Pons (tissue), 1 donor: ENCODE data around the gene RPTOR.
"Not testable (repeated sequence)": the region's sequence is repeated elsewhere in the genome, so short reads cannot be mapped to it uniquely, and the experiment has no call there.

Experiments used
- DNase-seq: peaks from one replicate; pipeline ENCODE4 v3.0.0-alpha.2; 2016; ENCODE audit warnings: low spot score

Gene RPTOR, protein sequence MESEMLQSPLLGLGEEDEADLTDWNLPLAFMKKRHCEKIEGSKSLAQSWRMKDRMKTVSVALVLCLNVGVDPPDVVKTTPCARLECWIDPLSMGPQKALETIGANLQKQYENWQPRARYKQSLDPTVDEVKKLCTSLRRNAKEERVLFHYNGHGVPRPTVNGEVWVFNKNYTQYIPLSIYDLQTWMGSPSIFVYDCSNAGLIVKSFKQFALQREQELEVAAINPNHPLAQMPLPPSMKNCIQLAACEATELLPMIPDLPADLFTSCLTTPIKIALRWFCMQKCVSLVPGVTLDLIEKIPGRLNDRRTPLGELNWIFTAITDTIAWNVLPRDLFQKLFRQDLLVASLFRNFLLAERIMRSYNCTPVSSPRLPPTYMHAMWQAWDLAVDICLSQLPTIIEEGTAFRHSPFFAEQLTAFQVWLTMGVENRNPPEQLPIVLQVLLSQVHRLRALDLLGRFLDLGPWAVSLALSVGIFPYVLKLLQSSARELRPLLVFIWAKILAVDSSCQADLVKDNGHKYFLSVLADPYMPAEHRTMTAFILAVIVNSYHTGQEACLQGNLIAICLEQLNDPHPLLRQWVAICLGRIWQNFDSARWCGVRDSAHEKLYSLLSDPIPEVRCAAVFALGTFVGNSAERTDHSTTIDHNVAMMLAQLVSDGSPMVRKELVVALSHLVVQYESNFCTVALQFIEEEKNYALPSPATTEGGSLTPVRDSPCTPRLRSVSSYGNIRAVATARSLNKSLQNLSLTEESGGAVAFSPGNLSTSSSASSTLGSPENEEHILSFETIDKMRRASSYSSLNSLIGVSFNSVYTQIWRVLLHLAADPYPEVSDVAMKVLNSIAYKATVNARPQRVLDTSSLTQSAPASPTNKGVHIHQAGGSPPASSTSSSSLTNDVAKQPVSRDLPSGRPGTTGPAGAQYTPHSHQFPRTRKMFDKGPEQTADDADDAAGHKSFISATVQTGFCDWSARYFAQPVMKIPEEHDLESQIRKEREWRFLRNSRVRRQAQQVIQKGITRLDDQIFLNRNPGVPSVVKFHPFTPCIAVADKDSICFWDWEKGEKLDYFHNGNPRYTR (N-terminal part only)

DNA sequence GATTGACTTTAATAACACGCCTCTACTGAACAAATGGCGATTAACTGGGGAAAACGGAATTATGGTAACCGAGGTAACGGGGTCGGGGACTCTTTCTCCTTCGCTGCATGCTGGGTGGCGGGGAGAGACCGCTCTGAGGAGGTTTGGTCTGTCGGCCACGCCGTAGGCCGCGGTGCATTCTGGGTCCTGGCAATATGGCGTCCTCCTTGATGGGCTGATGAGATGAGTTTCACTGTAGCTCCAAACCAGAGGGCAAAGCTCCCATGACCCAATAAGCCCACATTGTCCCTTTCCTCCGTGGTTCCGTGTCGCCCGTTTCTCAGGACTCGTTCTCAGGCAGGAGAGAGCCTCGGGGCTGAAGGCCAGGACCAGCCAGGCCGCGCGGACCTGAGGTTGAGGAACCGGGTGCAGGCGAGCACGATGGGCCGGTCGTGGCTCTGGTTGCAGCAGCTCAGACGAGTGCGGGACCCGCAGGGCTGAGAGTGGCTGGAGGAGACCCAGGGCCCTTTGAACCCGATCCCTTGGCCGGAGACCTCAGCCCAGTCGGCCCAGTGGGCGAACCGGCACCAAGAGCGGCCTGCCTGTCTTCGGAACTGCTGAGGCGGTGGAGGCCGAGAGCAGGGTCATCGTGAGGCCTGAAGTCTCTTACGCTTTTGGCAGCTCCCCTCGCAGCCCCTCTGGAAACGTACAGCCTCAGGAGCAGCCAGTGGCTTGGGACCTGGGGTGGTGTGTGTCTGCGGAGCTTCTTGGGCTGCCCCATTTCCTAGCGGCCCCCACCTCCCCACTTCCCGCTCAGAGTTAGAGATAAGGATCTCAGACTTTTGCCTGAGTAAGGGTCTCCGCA lies at the start of gene RPTOR:
RPTOR (plus strand) TSS at position 184 of the 844 bp plus-strand sequence. CDS start 792 bp downstream, outside the sequence.
- DNase-seq = peak; percentile 88

DNA sequence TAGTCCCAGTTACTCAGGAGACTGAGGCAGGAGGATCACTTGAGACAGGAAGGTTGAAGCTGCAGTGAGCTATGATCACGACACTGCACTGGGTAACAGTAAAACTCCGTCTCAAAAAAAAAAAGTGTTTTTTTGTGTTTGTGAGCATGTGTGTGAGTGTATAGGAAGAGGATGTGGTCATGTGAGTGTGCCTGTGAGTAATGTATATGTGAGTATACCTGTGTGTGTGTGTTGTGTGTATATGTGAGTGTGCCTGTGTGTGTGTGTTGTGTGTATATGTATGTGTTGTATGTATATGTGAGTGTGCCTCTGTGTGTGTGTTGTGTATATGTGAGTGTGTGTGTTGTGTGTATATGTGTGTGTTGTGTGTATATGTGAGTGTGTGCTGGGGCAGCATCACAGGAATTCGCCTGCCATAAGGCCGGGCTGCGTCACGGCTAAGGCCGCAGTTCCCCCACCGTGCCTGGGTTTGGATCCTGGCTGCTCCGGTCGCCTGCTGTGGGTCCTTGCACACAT lies 46.9 kb upstream of the RPTOR start:
- DNase-seq = no peak

DNA sequence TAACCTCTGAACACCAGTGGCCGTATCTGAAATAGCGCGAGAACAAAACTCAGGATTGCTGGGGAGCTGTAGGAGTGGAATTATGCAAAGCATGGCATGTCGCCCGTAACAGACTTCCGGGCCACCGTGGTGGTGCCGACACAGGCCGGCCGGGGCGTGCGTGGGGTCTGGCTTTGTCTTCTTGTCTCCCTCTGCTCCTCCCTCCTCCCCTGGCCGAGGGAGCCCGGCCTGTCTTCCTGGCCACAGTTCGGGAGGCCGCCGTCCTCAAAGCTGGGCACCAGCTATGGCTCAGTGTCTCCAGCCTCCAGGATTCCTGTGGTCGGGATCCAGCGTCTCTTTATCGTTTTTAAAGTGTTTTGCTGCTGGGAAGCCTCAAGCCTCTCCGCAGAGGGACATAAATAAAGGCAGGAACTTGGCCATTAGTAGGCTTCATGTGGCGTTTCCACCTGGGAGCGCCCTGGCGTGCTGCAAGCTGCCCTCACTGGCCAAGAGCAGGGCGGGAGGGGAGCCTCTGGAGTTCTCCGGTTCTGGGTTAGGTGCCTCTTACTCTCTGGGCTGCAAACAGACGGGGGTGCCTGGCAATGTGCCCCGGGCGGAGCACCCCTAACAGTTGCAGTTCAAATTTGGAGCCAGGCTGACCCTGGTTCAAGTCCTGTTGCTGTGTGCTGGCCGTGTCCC lies 46.3 kb upstream of the RPTOR start:
- no peak for DNase-seq

DNA sequence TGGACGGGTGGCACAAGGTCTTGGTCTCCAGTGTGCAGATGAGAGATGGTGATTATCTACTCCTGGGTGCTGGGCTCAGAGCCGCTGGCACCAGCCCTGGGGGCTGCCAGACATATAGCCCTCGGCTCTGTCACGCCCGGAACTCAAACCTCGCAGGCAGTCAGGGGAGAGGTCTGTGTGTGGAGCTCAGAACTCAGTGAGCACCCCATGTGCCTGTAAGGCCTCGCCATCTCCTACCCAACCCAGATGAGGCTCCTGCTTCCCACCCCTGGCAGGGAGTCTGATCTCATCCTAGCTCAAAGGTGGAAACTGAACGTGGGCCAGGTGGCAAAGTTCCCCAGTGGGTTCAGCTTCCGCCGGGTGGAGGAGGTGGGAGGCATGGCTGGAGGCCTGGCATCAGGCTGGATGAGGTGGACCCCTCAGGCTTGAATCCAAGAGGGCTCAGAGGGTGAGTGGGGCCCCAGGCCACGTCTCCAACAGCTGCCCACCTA lies 45.7 kb upstream of the RPTOR start:
- no peak for DNase-seq

DNA sequence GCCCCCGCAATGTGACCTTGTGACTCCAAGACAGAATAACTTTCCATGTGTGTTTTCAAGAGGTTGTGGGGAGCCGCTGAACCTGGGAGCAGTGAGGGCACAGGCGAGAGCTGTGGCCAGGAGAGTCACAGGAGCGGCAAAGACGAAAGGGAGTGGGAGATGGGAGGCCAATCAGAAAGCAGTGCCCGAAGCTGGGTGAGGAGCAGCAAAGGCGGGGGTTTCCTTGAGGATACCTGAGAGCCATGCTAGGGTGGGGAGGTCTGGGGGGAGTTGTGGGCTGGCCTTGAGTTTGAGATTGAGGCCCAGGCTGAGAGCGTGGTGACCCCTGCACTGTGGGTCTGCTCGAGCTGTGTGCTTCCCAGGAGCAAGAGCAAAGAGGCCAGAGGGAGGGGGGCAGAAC lies 45.1 kb upstream of the RPTOR start:
- DNase-seq = no peak

DNA sequence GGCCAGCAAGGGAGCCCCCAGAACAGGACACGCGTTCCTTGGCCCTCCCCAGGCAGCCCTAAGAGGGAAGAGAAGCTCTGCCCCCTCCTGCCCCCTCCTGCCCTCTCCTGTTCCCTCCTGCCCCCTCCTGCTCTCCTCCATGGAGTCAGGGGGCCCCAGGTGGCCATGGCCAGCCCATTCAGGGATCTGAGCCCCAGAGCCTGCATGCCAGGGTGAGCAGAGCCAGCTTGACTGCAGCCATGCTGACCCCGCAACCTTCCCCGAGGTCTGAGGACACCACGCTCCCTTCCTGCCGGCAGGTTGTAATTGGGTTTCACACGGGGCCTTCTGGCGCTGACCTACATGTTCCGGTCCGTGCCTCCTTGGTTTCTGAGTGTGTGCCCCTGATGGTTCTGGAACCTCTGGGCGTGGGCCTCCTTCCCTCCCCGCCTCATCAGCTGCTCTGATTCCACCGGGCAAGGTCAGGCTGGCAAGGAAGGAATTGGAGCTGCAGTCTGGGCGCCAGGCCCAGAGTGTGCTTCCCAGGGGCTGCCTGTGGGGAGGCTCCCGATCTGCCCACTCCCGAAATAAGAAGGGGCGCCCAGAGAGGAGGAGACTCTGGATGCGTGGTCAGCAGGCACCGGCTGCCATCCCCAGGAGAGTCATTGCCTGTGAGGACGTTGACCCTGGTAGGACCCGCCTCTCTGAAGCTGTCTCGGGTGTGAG lies 44.5 kb upstream of the RPTOR start:
- no peak for DNase-seq

DNA sequence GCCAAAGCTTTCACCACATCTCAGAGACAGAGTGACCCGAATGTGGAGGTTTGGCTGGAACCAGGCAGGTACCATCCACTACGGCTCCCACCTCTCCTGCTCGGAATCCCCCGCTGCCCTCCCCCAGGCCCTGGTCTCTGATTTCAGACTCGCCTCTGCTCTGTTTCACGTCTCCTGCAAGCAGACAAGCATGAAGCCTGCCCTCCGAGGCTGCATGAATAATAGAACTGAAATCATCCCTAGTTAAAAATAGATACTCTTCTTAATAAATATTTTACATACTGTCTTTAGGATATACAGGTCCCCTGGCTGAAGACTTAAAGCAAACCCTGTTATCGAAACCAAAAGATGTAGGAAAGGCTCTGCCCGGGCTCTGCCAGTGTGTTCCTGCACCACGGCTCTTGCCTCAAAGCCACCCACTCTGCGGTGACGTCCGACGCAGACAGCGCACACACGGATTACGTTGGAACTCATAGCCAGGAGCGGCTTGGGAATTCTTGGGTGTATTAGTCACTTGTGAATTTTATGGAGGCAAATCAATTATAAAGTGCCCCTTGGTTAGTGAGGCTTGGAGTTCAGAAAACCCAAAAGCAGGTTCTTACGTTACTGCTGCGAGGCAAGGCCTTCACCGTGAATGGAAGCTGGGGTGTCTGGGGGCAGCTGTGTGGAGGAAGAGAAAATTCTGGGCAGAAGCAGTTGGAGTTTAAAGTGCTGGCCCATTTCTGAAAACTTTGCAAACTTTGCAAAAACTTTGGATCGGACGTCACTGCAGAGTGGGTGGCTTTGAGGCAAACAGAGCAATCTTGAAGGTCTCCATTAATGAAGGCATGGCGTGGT lies 42.7 kb upstream of the RPTOR start:
- no peak for DNase-seq

DNA sequence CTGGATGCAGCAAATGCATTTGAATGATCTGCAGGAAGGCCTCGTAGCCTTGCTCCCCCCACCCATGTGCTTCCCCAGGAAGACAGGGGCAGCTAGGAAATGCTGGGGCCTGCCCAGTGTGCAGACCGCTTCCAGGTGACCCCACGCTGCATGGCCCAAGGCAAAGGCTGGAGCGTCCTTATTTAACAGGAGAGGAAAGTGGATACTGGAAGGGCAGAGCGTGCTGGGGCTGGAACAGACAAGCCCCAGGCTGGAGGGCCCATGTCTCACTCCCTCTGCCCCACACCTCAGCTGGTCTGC lies 42.1 kb upstream of the RPTOR start:
- no peak for DNase-seq

DNA sequence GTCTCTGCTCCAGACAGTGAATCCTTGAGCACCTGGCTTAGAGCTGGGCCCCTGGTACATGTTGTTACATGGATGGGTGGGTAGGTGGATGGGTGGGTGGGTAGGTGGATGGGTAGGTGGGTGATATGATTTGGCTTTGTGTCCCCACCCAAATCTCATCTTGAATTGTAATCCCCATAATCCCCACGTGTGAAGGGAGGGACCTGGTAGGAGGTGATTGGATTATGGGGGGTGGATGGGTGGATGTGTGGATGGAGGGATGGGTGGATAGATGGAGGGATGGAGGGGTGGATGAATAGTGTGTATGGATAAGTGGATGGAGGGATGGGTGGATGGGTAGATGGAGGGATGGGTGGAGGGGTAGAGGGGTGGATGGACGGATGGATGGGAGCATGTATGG lies 41.6 kb upstream of the RPTOR start:
- DNase-seq = no peak

DNA sequence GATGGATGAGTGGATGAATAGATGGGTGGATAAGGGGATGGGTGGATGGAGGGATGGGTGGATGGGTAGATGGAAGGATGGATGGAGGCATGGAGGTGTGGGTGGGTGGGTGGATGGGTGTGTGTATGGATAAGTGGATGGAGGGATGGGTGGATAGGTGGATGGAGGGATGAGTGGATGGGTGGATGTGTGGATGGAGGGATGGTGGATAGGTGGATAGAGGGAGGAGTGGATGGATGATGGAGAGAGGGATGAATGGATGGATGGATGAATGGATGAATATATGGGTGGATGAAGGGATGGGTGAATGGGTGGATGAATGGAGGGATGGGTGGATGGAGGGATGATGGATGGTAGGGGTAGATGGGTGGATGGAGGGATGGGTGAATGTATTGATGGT lies 40.7 kb upstream of the RPTOR start:
- no peak for DNase-seq

DNA sequence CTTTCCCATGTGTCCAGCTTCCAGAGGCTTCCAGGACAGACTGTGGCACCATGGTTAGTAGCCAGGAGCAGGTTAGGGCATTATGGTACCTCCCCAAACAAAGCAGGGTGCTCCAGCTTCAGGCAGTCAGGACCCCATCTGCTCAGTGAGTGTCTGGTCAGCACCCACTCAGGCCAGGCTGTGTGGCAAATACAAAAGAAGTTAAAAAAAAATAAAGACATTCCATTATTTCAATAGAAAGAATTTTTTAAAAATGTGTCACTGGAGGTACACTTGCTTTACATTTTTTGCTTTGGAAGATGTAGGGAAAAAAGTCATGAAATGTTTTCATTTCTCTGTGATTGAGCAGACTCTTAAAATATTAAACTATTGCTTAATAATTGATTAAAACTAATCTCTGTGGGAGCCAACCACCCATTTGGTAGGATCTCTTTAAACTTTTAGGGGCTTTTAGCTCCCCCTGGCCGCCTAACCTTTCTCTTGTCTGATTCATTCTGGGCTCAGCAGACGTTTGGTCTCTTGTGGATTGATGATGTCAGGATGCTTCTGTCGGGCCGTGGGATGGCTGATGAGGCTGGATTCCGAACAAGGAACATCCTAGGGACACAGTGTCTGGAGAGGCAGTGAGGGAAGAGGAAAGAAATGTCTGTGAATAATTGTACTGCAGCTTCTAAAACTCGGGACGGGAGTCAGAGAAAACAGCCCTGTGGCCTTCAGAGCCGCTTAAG lies 39.8 kb upstream of the RPTOR start:
- DNase-seq = no peak

DNA sequence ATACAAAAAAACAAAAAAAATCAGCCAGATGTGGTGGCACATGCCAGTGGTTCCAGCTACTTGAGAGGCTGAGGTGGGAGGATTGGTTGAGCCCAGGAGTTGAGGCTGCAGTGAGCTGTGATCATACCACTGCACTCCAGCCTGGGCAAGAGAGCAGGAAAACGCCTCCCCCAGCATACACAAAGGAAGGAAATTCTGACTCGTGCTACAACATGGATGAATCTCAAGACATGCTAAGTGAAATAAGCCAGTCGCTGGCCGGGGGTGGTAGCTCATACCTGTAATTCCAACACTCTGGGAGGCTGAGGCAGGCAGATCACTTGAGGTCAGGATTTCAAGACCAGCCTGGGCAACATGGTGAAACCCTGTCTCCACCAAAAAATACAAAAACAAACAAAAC lies 37.5 kb upstream of the RPTOR start:
- DNase-seq = not testable (repeated sequence)

DNA sequence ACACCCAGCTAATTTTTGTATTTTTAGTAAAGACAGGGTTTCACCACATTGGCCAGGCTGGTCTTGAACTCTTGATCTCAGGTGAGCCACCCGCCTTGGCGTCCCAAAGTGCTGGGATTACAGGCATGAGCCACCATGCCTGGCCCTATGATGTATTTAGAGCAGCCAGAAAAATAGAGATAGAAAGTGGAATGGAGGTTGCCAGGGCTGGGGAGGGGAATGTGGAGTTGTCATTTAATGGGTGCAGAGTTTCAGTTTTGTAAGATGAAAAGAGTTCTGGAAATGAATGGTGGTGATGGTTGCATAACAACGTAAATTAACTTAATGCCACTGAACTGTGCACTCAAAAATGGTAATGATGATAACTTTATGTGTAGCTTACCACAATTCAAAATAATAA lies 36.7 kb upstream of the RPTOR start:
- no peak for DNase-seq

DNA sequence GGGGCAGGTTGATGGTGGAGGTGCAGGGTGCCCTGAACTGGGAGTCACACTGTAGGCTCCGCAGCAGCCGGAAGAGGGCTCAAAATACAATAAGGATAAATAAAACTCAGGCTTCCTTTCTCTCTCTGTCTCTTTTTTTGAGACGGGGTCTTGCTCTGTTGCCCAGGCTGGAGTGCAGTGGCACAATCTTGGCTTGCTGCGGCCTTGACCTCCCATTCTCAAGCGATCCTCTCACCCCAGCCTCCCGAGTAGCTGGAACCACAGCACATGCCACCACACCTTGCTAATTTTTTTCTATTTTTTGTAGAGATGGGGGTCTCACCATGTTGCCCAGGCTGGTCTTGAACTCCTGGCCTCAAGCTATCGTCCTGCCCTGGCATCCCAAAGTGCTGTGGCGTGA lies 35.3 kb upstream of the RPTOR start:
- no peak for DNase-seq

DNA sequence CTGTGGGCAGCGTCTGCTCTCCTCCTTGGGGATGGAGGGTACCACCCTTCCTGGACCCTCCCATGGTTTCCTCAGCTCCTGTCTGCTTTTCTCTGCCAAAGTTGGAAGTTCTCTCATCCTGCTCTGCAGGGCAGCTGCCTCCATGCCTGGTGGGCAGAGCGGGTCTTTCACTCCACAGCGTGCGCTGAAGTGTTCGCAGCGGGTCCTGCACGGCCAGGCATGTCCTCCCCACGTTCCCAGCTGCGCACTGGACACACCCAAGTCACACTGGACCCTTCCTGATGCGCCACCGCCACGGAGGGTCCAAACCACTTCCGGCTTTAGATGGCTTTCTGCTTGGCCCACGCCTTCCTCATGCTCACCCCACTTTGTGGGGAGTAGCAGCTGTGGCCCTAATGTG lies 34.5 kb upstream of the RPTOR start:
- no peak for DNase-seq

DNA sequence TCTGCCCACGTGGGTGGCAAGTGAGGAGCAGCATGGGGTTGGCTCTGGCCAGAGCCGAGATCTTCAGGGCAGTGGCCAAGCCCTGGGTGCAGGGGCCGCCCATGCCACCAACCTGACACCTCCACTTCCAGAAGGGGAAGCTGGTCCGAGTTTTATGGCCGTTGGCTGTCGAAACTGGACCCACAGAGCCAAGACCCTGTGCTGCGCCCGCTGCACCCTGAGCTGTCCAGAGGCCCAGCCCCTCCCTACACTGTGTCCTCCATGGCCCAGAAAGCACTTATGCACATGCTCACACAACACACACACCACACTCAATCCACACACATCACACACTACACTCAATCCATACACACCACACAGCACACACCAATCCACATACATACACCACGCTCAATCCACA lies 33.9 kb upstream of the RPTOR start:
- DNase-seq = no peak

DNA sequence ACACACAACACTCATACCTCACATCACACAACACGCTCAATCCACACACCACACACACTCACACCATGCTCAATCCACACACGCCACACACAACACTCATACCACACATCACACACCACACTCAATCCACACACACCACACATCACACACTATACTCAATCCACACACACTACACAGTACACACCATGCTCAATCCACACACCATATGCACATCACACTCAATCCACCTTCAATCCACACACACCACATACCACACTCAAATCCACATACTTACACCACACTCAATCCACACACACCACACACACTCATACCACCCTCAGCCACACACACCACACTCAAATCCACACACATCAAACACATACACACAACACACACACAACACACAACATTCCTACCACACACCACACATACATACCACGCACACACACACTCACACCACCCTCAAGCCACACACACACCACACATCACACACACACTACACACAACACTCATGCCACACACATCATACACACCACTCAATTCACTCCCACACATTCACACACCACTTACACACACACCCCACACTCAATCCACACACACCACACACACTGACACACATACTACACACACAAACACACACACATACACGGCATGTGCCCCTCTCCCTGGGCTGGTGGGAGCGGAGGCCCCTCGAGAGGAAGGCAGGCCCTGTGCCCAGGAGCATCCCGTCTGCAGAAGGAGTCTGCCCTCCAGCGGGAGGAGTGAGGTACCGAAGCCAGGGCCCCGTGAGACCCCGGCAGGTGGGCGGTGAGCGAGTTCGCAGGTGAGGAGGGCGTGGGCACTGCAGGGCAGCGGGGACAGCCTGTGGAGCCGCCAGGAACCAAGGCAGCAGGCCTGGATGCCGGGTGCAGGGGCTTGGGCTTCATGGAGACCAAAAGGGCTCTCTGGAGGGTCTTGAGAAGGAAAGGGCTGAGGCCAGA lies 33.1 kb upstream of the RPTOR start:
- DNase-seq = no peak

DNA sequence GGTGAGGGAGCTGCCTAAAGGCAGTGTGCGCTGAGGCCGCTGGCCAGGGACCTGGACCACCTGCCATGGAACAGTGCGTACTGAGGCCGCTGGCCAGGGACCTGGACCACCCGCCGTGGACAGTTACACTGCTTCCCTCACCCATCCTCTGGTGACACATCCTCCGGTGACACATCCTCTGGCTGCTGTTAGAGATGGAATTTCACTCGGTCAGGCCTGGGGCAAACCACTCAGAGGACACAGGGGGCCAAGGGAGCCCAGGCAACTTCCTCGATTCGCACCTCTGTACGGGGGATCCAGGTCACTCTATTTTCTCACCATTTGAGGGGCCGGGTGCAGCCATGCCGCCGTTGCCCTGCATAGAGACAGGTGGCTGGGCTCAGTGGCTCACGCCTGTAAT lies 32.4 kb upstream of the RPTOR start:
- no peak for DNase-seq
